Forelimb muscle (tissue), 1 donor: ENCODE results near the gene CACNB4. TPM values are rescaled to one million over a fixed set of nuclear protein-coding genes. Genes with fewer than 3 reads are reported as not detected.
A peak's percentile ranks its signal among the peaks of the same experiment; 100 is the strongest.
"Not testable (repeated sequence)": the region's sequence is repeated elsewhere in the genome, so short reads cannot be mapped to it uniquely, and the experiment has no call there.

Experiments
- DNase-seq: peaks from one replicate; pipeline ENCODE4 v3.0.0-alpha.2; 2013; ENCODE audit warnings: low read depth
- polyA plus RNA-seq: library from polyadenylated mRNA; unstranded; fragments of 120-200 nt; gene quantifications from one replicate; pipeline ENCODE4 v1.2.1, GENCODE V29; 2013; ENCODE audit not compliant: insufficient read length

Gene CACNB4
- polyA plus RNA-seq, 1 donor, result 3.9 TPM

- DNase-seq, result no peak
These were observed 79.1 kb downstream of the CACNB4 start for GRCh38 chr2:152019732-152020131.

- DNase-seq, result no peak
These were observed 82.4 kb downstream of the CACNB4 start for GRCh38 chr2:152016181-152017120.

- DNase-seq, result no peak
These were observed 83.3 kb downstream of the CACNB4 start for GRCh38 chr2:152015552-152015951.

GRCh38 chr2:152012697-152013096, 86.1 kb downstream of the CACNB4 start:
- no peak for DNase-seq

- DNase-seq, result no peak
These were observed 87.1 kb downstream of the CACNB4 start for GRCh38 chr2:152011724-152012123.

GRCh38 chr2:152005607-152006006, 93.2 kb downstream of the CACNB4 start:
- DNase-seq, result no peak

GRCh38 chr2:152003283-152003682, 95.6 kb downstream of the CACNB4 start:
- not testable (repeated sequence) for DNase-seq

GRCh38 chr2:151999053-151999452, 99.8 kb downstream of the CACNB4 start:
- no peak for DNase-seq

- no peak for DNase-seq
These were observed 102.4 kb downstream of the CACNB4 start for GRCh38 chr2:151996243-151997003.

GRCh38 chr2:151995161-151995557, 103.7 kb downstream of the CACNB4 start:
- DNase-seq, result no peak

- DNase-seq, result not testable (repeated sequence)
These were observed 104.7 kb downstream of the CACNB4 start for GRCh38 chr2:151994178-151994577.

- DNase-seq, result no peak
These were observed 107.8 kb downstream of the CACNB4 start for GRCh38 chr2:151991010-151991409.

- no peak for DNase-seq
These were observed 109.5 kb downstream of the CACNB4 start for GRCh38 chr2:151989378-151989777.

- no peak for DNase-seq
These were observed 111.4 kb downstream of the CACNB4 start for GRCh38 chr2:151987484-151987883.

- DNase-seq, result no peak
These were observed 114.3 kb downstream of the CACNB4 start for GRCh38 chr2:151984424-151985083.

- DNase-seq, result peak; percentile 66
These were observed 115.6 kb downstream of the CACNB4 start for GRCh38 chr2:151983221-151983620.

GRCh38 chr2:151981886-151982285, 117.0 kb downstream of the CACNB4 start:
- no peak for DNase-seq

- DNase-seq, result no peak
These were observed 119.2 kb downstream of the CACNB4 start for GRCh38 chr2:151979694-151980093.

- DNase-seq, result no peak
These were observed 120.1 kb downstream of the CACNB4 start for GRCh38 chr2:151978709-151979108.

- DNase-seq, result no peak
These were observed 121.2 kb downstream of the CACNB4 start for GRCh38 chr2:151977631-151978030.

- no peak for DNase-seq
These were observed 121.9 kb downstream of the CACNB4 start for GRCh38 chr2:151976945-151977353.
